ENCODE measurements around the gene C1QTNF8.

DNA sequence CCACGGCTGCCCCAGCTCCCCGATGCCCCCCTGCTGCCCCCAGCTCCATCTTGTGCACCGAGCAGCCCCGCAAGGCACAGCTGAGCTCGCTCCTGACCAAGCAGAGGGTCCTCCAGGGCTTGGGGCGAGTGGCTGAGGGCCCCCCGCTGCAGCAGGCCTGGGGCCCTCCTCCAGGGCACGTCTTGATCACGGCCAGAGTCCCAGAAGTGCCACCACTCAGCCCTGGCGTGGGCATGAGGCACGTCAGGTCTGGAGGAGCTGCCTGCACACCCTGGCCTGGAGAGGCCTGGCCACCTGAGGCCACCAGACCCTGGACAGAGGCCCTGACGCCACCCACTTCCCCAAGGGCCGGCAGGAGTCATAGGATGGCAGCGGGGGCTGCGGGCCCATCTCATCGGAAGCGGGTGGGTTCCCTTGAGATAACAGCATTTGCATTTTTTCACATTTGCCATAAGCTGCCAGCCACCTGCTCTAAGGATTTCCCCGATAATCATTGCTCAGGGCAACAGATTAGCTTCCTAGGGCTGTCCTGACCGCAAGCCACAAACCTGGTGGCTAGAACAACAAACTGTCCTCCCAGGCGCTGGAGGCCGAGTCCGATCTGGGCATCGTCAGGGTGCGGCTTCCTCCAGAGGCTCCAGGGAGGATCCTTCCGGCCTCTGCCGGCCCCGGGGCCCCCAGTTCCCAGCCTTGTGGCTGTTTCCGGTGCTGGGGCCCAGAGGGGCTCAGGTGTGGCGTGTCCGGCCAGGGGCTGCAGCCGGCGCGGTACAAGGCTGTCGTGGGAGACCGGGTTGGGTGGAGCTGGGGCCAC is 23.9 kb upstream of the C1QTNF8 start:
- TF ChIP-seq TCF4 (CRISPR knock-in tag; IDR thresholded peaks at IDR 0.05; ENCODE audit: borderline replicate concordance) (no peak), TOX (CRISPR knock-in tag; IDR thresholded peaks at IDR 0.05; ENCODE audit: borderline replicate concordance) (no peak), ARNTL (CRISPR knock-in tag; IDR thresholded peaks at IDR 0.05; ENCODE audit: borderline replicate concordance, low read depth) (no peak), RARB (CRISPR knock-in tag; IDR thresholded peaks at IDR 0.05) (no peak), PATZ1 (CRISPR knock-in tag; IDR thresholded peaks at IDR 0.05; ENCODE audit: borderline replicate concordance) (no peak), ZFP30 (CRISPR knock-in tag; IDR thresholded peaks at IDR 0.05) (no peak), CREB5 (CRISPR knock-in tag; IDR thresholded peaks at IDR 0.05; ENCODE audit: low read depth) (no peak), ZNF565 (CRISPR knock-in tag; conservative IDR thresholded peaks at IDR 0.05; ENCODE audit: low read depth) (no peak), CSDC2 (CRISPR knock-in tag; IDR thresholded peaks at IDR 0.05) (no peak), ZNF8 (CRISPR knock-in tag; IDR thresholded peaks at IDR 0.05) (no peak)

Data from SK-N-SH treated with all-trans-retinoic acid at 6 μM for 48 hours (cell line).